GM19397 (cell line): ENCODE measurements around the gene ITIH5.
"Not testable (repeated sequence)": the region's sequence is repeated elsewhere in the genome, so short reads cannot be mapped to it uniquely, and the experiment has no call there.

Source experiments
- ATAC-seq: cut with Tn5 transposase; IDR thresholded peaks from one replicate; pipeline ENCODE4 v1.9.1; 2021; ENCODE audit warnings: mild to moderate bottlenecking, moderate library complexity; ENCODE audit not compliant: unreplicated experiment

The ITIH5 gene

DNA sequence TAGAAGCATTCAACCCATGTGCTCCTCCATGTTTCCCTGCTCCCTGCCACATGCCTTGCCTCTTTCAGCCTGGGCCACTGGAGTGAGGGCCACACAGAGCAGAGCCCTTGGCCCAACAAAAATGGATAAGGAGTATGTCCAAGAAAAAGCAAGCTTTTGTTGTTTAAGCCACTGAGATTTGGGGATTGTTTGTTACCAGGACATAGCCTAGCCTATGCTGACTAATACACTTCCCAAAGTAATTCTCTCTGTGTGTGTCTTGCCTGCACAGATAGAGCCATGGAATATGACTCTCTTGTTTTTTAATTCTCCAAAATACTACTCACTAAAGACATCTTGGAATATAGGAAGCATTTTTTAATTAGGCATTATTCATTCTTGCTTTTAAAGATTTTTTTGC is 22.8 kb upstream of the ITIH5 start:
- ATAC-seq = no peak

DNA sequence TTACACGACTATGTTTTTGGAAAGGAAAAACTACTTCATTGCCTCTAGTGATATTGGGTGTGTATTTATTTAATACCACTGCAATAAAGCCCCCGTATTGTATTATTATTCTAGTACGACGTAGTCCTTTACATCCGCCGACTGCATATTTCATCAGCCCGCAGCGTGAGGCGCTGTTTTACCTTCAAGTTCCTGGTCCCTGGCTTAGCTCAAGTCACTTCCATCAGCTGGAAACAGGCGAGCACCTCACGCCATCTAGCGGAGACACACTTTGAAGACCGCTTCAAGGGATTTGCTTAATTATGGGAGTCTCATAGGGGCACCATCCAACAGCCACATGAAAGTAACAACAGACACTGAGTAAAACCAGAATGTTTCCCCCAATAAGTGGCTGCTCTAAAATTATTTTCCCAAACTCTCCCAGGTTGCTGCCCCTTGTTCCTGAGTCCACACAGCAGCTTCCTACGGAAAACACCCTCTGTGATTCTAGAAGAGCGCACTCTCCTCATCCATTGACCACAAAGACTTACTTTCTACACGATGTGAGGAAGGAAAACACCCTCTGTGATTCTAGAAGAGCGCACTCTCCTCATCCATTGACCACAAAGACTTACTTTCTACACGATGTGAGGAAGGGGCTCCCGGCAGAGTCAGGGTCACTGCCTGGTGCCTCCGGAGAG is 20.6 kb upstream of the ITIH5 start:
- ATAC-seq = peak; percentile 95

DNA sequence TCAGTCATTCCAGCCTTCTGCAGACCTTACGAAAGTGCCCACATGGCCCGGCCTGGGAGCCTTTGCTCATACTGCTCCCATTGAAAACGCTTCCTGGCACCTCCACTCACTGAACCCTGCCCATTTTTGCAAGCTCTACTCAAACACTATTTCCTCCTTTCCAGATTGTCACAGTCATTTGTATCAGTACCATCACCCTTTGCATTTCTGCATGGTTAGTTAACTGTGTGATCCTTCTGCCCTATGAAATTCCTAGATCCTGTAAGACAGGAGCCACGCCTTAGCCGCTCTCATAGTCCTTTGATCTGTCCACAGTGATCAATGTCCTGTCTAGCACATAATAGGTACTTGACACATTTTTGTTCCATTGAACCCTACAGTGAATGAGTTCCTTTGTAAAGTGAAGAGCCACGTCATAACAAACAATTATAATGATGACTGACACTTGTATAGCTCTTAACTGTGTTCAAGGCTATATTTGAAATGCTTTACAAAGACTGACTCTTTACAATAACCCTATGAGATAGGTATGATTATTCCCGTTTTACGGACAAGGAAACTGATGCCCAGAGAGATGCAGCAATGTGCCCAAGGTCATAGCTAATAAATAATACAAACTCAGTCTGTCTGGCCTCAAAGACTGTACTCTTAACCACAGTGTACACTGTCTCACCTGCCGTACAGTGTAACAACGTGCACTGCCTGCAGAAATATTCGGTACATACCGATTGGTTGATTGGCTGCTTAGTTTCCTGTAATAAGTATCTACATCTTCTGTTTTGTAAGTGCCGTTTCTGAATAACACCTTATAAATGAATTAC is 19.8 kb upstream of the ITIH5 start:
- no peak for ATAC-seq

DNA sequence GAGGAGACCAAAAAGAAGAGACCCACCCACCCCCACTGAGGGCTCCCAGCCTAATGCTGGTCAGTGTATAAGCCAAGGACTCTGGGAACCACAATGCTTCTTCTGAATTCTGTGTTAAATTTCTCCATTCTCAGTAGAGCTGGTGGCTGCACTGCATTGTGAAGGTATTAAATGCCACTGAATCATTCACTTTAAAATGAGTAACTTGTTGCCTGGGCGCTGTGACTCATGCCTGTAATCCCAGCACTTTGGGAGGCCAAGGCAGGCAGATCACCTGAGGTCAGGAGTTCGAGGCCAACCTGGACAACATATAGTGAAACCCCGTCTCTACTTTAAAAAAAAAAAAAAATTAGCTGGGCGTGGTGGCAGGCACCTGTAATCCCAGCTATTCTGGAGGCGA is 13.3 kb upstream of the ITIH5 start:
- not testable (repeated sequence) for ATAC-seq

DNA sequence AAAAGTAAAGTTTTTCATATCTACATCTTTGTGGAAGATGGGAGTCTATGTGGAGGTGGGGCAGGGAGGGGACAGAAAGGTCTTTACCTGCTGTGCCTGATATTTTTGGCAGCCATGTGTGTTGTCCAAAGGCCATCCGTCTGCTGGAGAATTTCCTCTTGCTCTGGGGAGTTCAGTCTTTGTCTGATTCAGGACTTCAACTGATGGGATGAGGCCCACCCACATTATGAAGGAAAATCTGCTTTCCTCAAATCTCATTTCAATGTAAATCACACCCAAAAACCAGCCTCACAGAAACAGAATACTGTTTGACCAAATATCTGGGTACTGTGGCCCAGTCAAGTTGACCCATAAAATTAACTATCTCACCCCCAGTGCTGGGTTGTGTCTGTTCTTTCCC is 12.5 kb upstream of the ITIH5 start:
- no peak for ATAC-seq

DNA sequence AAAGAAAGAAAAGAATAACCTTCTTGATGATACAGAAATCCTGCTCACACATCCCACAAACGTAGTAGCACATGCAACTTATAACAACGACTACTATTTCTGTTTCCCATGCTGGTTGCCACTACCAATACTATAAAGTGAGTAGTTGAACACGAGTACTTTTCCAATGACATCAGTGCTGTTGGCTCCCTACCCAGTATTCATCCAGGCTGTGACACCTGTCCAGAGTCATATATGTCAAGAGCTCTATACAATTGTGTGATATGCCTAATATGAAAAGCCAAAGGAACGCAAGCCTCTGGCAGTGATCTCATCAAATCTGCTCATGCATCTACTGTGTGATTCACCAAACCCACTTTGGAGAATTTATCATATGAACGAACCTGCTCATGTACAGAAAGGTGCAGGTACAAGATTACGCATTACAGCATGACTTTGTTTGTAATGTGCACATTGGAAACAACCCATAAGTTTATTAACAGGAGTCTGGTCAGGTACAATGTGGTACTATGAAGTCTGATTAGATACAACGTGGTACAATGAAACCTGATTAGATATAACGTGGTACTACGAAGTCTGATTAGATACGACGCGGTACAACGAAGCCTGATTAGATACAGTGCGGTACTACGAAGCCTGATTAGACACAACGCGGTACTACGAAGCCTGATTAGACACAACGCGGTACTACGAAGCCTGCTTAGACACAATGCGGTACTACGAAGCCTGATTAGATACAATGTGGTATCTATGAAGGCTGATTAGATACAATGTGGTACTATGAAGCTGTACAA is 5.8 kb upstream of the ITIH5 start:
- ATAC-seq = no peak

DNA sequence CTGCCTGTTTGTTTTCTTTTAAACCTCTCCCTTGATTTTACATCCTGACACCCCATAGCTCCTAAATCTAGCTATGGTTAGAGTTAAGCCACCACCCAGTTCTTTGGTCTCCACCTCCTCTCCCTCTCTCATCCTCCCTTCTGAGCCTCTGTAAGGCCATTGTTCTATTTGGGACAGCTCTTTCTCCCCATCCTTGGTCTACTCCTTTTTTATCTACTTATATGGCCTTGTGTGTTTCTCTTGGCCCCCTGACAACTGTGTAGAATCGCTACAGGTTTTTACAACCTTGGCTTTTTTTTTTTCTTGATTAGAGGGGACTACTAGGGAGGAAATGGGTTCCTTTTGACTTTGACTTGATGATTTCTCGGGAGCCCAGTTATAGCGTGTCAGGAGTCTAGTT is 3.4 kb upstream of the ITIH5 start:
- ATAC-seq = no peak

DNA sequence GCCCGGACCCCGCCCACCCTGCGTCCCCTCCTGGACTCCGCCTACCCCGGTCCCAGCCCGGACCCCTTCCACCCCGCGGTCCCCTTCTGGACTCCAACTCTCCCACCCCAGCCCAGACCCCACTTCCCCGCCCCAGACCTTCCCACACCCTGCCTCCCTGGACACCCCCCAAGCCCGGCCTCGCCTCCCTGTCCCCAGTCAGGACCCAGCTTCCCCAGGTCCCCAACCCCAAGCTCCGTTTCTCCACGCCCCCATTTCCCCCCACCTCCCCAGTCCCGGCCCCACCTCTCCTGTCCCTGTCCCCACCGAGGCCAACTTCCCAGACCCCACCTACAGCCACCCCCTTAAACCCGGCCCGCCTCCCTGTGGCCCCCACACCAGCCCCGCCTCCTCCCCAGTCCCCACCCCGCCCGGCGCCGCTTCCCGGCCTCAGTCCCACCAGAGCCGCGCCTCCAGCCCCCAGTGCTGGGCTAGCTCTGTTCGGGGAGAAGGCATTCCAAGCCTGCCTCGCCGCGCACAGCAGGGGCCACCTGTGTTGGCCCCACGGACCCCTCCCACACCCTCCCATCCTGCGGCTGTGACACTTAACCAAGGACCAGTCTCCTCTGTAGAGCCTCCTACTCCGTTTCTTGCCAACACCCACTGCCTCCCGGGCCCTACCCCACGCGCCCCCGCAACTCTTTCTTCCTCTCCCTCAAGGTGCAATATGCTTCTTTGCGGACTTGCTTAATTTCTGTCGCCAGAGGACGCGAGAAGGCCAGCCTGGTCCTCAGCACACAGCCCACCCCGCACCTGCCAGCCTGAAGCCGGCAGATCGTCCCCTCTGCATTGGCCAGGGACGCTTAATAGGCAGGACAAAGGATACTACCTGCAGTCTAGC is 736 bp upstream of the ITIH5 start:
- ATAC-seq = no peak

DNA sequence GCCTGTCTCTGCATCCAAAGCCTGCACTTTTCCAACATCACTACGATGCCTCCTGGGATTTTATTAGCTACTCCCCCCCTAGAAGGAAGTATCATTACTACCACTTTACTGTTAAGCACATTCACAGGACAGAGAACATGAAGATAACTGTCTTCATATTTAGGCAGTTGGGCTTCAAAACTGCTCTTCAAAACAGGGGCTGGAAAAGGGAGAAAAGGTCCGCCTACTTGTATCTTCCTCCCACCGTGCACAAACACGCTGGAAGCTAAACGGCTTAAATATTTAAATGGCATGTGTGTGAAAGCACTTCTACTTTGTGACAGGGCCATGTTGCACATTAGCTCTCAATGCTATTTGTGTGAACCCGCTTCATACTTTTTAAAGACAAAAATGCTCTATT is 999 bp downstream of the ITIH5 start:
- ATAC-seq = no peak

DNA sequence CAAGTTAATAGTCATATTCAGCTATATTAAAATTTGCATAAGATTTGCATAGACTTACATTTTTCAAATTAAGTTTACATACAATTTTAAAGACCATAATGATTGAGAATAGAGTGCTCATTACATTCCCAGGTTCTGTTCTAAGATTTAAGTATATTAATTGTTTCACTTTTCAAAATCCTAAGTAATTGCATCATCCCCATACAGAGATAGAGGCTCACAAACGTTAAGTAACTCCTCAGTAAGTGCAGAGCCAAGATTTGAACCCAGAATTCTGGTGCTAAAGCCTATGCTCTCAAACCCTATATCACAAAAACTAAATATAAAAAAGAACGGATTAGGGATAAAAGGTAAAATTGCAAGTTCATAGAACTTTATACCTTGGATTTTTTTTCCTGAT is 2.1 kb downstream of the ITIH5 start:
- no peak for ATAC-seq

DNA sequence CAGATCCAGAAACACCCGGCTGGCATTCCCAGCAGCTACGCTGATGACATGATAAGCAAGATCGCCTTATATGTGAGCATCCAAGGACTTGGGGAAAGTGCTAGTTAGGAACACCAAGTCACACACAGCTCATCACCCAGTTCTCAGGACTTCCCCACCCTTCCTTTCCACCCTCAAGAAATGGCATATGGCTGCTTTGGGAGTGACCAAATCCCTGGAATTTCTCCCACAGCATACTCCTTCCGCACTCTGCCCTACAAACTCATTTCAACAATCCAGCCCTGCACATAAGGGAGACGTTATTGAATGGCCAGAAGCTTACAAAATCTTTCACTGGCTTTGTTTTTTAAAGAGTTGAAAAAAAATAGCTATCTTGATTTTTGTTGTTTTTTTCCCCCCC is 4.2 kb downstream of the ITIH5 start:
- no peak for ATAC-seq

DNA sequence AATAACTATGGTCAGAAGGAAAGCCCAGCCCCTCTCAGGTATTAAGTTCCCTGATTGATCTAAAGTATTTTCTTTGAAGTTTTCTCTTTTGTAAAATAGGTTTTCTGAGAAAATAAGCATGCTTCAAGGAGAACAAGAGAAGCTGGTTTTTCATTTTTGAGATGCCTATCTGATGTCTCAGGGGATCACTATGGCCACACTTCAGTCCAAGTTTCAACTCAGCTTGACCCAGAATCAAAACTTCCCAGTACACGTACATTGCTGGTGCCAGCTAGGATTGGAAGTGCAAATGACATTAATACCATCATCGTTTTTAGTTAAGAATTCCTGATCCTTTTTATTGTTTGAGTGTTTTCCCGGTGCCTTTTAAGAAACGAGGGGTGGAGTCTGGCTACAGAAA is 7.2 kb downstream of the ITIH5 start:
- no peak for ATAC-seq

DNA sequence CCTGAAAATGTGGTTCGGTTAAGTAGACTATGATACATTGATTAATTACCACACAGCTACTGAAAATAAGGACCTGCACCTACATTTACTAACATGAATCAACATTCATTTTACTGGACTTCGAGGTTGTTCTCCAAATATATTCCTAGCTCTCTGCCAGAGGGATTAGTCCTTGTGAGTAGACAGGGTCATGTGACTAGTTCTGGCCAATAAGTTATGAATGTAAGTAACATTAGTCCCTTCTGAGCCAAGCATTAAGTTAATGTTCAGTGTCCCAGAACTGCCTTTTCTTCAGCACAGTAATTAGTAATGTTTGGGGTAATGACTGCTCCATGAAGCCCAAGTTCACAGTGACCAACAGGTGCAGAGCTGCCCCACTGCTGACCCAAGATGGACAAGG is 9.2 kb downstream of the ITIH5 start:
- ATAC-seq = no peak

DNA sequence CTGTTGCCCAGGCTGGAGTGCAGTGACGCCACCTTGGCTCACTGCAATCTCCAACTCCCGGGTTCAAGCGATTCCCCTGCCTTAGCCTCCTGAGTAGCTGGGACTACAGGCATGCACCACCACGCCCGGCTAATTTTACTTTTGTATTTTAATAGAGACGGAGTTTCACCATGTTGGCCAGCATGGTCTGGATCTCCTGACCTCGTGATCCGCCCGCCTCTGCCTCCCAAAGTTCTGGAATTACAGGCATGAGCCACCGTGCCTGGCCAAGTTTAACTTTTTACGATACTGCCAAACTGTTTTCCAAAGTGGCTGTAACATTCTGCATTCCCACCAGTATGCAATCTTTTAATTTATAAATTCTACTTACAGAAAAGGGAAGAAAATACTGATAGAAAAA is 9.7 kb downstream of the ITIH5 start:
- not testable (repeated sequence) for ATAC-seq

DNA sequence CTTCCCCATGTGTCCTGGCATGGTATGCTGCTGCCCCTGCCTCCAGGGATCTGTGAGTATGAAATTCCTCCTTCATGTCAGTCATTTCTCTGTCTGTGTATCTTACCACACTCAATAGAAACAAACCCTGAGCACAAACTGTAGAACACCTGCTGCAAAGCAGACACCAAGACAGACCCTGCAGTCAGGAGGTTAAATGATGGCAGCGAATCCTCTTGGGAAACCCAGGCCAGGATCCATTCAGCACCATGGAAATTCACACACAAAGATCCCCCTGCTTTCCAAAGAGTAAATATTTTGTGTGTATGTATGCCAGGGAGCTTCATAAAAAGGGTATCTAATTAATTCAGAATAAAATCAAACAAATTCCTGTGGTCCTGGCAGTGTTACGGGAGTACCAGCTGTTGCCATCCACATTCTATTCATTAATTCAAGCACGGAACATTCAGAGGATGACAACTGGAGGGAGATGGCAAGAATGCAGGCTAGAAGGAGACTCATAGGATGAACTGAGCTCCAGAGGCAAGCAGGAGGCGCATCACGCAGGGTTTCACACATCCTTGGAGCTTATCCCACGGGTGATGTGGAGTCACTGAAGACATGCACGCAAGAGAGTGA is 14.8 kb downstream of the ITIH5 start:
- ATAC-seq = no peak

DNA sequence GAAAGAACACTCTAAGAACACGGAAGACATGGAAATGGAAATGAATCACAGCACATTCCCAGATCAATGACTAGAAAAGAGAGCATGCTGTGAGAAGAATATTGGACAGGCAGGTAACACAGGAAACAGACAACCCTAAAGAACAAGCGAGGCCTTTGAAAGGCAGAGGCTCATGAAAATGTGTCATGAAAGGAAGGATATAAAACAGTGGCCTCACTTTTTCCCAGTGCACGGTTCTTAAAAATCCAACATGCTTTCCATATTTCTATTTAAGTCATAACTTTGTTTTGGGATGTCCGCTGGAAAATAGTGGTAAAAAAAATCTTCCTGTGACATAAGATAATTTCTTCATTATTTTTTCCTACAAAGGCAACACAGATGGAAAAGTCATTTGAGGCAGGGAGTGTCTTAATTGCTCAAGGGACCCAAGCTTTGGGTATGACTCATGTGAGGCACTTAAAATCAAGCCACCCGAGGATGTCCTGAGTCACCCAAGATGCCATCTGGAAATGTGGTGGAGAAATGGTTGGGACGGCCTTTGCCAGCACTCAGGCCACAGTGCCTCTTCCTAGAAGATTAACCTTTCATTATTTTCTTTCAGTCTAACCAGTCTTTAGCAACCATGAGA is 17.0 kb downstream of the ITIH5 start:
- no peak for ATAC-seq

DNA sequence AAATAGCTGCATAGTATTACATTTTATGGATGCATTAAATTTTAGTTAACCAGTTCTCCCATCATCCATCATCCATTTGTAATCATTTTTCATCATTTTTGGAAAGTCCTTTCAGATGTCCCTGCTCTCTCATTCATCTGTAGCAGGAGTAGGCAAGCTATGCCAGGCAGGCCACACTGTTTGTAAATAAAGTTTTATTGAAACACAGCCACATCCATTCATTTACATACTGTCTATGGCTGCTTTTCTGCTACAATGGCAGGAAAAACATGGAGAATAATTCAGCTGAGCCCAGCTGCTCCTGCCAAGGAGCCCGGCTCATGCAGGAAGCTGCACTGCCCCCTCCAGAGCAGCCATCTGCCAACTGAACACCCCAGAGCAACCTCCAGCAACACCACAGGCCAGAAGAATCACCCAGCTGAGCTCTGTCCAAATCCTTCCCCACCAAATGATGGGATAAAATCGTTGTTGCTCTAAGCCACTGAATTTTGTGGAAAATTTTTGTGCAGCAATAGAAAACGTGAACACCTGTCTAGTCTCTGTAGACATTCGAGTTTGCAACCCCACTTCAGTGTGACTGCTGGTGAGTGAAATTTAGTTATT is 19.6 kb downstream of the ITIH5 start:
- no peak for ATAC-seq

DNA sequence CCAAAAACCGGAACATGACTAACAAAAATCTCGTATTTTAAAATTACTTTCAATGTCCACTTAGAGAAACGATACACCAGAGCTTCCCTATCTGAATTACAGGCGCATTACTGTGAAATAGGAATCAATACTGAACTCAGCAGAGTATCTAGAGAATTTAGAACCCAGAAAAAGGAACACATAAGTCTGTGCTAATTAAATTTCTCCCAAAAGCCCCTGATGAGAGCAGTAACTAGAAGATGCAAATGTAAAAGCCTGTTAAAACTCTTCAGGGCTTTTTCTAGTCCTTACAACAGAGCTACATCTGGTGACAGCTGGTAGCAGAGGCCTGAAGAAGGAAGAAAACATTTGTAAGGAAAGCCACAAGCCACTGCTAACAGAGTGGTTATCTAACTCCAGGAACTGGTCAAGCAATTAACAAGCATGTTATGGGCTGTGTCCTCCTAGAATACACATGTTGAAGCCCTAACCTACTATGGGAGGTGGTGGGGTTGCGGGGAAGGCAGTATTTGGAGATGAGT is 24.2 kb downstream of the ITIH5 start:
- ATAC-seq = no peak

DNA sequence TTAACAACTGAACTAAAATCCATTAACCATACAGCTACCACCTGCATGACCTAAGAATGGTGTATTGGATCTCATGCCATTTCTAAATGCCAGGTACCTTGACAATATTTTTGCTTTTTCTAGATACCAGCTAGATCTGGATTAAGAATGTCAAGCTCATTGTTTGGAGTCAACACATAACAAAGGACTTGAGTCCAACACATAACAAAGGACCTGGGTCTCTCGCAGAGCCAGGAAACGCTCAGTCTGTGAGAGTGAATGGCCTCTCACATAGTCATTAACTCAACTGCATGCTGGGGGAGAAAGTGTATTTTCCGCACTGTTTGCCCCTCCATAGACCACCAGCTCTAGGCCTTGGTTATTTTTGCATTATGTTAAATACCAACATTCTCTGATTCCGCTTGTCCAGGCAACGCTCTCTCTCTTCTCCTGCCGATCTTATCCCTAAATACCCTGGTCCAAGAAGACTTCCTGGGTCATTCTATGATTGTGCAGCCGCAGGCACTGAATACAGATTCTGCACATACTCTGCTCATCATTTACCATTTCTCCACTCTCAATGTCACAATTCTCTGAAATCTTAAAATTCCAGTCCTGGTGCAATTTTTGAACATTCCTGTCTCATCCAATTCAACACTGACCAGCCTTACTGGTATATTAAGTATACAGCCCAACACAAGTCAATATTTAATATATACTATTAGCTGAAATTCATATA is 31.2 kb downstream of the ITIH5 start:
- no peak for ATAC-seq
